ENCODE data around the gene FANCE.

- TF ChIP-seq SIN3A (IDR thresholded peaks at IDR 0.05; ENCODE audit: borderline replicate concordance, insufficient read depth, low read length) (no peak), TAF1 (IDR thresholded peaks at IDR 0.05; ENCODE audit: borderline replicate concordance, insufficient read depth, low read length) (no peak), POLR2AphosphoS5 (IDR thresholded peaks at IDR 0.05; ENCODE audit: low read depth, low read length) (no peak), FOXP2 (optimal IDR thresholded peaks at IDR 0.05; ENCODE audit: borderline replicate concordance, extremely low read depth, extremely low read length, insufficient read depth) (no peak)
Observed at GRCh38 chr6:35427435-35427834, 24.7 kb upstream of the FANCE start.
